NOMO-1 treated with DMSO at 0.1 percent for 48 hours (cell line): ENCODE measurements around the gene ACOT9.
"Not testable (repeated sequence)": the region's sequence is repeated elsewhere in the genome, so short reads cannot be mapped to it uniquely, and the experiment has no call there.

Experiments
- DNase-seq: peaks from one replicate; lab custom pipeline; 2025; ENCODE audit not compliant: unreplicated experiment; lab: John Stamatoyannopoulos, UW

Gene ACOT9

GRCh38 chrX:23766650-23767551 lies 23.8 kb upstream of the ACOT9 start:
- DNase-seq: no peak

GRCh38 chrX:23765868-23766267 lies 22.8 kb upstream of the ACOT9 start:
- no peak for DNase-seq

GRCh38 chrX:23765449-23765848 lies 22.4 kb upstream of the ACOT9 start:
- no peak for DNase-seq

DNA sequence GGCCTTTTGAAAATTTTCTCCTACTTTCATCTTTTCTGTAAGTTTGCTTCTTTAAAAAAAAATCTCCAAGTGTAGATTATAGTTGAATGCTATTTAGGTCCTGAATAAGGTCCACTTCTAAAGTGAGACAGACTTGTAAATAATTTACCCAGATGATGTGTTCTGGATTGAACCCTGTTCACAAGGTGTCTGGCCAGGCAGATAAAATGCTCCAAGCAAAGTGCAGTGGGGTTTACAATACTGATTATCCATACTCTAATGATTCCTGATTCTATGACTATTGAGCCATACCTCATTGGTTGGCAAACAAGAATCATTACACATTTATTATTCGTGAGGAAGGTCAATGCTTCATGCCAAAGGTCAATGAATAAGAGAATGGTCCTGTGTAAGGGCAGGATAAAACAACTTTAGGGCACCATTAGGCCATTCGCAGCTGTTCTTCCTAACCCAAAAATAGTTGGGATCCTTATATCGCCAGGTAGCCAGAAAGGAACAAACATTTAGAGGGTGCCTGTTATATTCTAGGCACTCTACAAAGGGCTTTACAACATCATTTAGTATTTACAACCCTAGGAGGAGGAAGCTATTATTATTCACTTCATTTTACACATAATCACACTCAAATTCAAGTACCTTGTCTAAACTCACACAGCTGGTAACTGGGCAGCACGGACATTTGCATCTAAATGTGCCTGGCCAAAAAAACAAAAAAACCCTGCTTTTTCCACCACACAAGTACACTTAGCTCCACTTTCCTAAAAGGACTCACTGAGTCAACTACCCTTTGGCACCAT lies 21.3 kb upstream of the ACOT9 start:
- DNase-seq: no peak

DNA sequence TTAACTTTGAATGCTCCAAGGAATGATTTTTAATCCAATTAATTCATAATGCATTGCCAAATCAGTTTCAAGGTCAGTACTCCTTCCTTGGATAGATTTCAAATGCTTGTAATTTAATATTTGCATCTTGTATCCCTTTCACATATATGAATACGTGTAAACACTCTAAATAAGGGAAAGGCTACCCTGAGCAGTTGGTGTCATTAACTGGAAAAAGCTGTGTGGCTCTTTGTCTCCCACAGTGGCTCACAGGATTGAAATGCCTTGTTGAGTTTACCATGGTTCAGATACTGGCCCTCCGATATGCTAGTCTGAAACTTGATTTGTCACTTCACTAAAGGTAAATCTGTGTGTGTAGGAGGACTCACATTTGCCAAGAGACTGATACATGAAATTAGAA lies 16.7 kb upstream of the ACOT9 start:
- DNase-seq: no peak

DNA sequence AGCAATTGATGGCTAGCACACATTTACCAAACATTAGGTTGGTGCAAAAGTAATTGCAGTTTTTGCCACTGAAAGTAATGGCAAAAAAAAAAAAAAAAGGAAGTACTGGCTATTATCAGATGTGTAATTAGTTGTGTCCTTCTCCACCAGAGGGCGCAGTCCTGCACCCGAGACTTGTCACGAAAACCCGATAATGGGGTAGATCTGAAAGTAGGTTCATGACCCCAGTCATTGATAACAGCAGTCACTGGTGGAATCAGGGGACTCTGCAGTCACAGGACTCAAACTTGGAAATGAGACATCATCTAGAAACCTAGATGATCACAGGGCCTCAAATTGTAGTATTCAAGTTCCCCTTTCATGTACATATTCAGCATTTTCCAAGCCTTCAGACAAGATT lies 13.1 kb upstream of the ACOT9 start:
- DNase-seq: peak; percentile 64

GRCh38 chrX:23754664-23755063 lies 11.6 kb upstream of the ACOT9 start:
- DNase-seq: no peak

- no peak for DNase-seq
Observed at GRCh38 chrX:23752740-23753415, 9.8 kb upstream of the ACOT9 start.

DNA sequence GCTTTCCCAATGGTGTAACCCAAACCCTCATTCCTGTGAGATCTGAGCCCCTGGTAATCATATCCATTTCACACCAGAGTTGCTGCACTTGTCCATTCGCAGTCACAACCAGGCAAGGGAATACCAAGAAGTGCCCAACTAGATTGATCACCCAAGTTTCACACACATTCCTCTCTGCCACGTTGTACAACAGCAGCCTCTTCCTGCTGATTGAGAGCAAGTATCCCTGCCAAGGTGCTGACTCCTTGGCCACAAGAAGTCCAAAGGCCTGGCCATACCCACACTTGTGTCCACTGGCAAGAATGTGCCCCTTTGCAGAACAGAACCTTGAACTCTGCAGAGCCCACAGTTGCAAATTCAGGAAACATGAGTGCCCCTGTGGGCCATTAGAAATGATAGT lies 6.5 kb upstream of the ACOT9 start:
- no peak for DNase-seq

GRCh38 chrX:23749129-23749528 lies 6.1 kb upstream of the ACOT9 start:
- no peak for DNase-seq

- DNase-seq: no peak
Observed at GRCh38 chrX:23745786-23746185, 2.7 kb upstream of the ACOT9 start.

- DNase-seq: not testable (repeated sequence)
Observed at GRCh38 chrX:23743623-23743971, 521 bp upstream of the ACOT9 start.

GRCh38 chrX:23742174-23742696 lies 841 bp downstream of the ACOT9 start:
- peak; percentile 10 for DNase-seq

DNA sequence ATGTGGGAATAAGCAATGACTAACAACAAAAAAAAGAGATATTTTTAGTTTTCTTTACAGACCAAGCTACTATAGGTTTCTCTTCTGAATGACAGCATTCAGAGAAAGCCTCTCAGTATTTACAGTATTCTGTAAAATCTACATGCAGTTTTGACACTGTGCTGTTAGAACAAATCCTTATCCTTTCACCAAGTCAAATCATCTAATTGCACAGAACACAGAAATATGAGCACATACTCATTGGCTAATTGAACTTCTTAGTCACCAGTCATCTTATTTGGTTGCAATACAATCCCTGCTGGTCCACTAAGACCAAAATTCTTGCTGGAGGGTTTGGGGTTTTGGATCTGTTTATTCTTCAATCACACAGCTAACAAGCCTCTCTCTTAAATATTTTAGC lies 5.7 kb downstream of the ACOT9 start:
- peak; percentile 4 for DNase-seq

GRCh38 chrX:23736030-23736429 lies 7.0 kb downstream of the ACOT9 start:
- no peak for DNase-seq

DNA sequence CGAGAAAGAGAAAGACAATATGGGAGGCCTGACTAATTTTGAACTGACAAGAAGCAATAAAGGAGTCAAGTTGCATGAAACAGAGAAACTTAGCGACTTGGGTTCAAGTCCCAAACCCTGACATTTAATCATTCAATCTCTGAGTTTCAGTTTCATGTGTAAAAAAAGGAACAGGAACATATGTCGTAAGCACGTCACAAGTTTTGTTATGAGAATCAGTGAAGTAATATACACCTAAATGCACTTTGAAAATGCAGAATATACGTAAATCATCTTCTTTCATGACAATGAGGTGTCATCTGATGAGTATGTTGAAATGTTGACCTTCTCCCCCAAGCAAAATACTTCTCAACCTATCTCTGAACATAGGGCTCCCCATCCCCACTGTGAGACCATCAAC lies 10.4 kb downstream of the ACOT9 start:
- DNase-seq: peak; percentile 72

DNA sequence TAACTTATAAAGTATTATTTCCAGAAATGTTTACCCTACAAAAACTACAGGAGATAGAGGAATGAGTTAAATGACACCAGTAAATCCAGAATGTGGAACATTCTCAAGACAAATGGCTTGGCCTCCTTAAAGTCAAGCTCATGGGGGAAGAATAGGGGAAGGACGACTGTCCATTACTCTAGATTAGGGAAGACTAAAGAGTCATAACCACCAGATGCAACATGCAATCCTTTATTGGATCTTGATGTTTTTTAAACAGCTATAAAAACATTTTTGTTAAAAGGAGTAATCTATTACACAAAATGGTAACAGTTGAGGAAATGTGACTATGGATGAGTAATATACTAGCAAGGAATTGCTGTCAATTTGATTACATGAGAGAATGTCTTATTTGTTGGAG lies 11.1 kb downstream of the ACOT9 start:
- DNase-seq: no peak

DNA sequence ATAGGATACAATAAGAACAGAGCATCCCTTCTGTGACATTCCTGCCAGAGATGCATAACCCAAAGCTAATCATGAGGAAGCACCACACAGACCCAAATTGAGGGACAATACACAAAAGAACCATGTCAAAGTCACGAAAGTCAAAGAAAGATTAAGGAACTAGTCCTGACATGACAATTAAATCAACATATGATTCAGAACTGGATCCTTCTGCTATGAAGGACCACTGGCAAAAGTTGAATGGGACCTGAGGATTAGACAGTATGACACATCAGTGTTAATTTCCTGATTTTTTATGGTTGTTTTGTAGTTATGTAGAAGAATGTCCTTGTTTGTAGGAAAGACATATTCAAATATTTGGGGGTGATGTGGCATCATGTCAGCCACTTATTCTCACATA lies 13.9 kb downstream of the ACOT9 start:
- DNase-seq: no peak

GRCh38 chrX:23727206-23727605 lies 15.9 kb downstream of the ACOT9 start:
- DNase-seq: no peak

DNA sequence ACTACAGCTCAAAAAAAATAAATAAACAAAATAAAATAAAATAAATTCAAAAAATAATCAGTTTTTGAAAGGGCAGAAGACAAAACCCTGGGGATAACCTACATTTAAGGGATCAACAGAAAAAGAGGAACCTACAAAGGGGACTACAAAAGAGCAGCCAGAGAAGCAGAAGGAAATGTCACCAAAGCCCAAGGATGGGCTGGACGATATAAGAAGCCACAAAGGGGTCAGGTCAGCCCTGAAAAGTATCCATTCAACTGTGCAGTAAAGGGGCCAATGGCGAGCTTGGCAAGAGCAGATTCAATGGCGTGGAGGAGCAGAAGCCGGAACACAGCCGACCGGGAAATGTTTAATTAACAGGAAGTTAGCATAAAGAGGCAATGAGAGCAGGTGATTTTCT lies 16.9 kb downstream of the ACOT9 start:
- DNase-seq: peak; percentile 58

GRCh38 chrX:23720117-23720677 lies 22.9 kb downstream of the ACOT9 start:
- no peak for DNase-seq
